ENCODE measurements around the gene KERA.

Gene KERA

DNA sequence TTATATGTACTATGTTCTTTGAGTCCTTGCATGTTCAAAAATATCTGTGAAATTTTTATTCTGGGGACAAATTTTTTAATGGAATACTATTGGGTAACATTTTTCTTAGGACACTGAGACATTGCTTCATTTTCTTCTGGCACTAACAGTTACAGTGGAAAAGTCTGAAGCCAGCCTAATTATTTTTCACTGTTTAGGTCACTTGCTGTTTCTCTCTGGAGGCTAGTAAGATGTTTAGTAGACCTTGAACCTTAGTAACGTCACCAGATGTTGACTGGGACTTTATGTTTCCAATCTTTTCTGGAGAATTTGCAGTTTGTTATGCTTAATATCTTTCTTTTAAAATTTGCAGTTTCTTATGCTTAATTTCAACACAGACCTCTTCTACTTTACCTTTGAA, 40.8 kb downstream of the KERA start:
- DNase-seq (ENCODE audit: low read depth, low spot score), result no peak

DNA sequence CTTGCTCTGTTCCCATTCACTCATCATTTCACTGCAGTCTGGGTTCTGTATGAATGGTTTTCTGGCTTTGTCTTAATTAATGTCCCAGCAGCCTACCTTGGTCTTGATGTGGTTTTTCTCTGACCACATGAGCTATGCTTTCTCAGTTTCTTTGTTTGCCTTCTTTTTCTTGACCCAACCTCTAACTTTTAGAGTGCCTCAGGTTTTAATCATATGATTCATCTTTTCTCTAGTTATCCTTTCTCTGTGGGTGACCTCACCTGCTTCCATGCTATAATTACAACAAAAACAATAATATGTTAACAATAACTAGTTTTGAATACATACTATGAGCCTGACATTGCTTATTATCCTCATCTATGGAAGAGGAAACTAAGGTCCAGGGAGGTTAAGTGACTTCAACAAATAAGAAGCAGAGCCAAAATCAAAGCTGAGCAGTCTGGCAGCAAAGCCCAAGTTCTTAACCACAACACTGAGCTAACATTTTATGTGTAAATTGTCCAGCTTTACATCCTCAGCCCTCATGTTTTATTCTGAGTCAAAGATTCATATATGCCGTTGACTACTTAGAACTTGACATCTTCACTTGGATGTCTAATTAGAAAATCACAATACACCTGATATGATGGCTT, 48.4 kb downstream of the KERA start:
- no peak for DNase-seq (ENCODE audit: low read depth, low spot score)

DNA sequence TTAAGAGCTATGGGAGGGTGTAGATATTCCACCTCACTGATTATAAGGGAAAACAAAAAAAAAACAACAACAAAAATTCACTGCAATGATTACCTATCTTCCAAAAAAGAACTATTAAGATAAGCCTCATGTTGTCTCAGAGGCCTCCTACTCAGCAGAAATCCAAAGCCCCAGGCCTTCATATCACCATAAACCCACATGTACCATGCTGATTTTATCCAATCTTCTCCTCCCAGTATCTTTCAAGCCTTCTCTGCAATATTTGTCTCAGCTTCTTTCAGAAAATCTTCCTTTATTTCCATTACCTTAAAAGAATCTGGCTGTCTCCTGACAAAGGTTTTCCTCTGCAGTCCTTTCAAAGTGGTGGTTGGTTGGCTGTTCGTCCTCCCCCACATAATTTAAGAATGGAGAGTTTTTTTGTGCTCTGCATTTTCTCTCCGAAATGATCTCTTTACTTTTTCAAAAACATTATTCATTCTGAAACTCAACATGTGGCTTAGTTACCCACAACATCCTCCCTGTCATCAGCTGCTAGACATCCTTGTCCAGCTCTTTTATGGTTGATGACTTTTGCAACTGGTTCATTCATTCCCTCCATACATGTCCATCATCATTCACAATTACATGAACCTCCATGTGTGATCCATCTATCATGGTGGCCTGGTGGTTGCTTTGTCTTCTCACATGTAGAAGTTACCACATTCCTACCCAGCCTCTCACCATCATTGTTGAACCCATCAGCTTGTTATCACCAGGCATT, 50.1 kb downstream of the KERA start:
- DNase-seq (ENCODE audit: low read depth, low spot score), result no peak

DNA sequence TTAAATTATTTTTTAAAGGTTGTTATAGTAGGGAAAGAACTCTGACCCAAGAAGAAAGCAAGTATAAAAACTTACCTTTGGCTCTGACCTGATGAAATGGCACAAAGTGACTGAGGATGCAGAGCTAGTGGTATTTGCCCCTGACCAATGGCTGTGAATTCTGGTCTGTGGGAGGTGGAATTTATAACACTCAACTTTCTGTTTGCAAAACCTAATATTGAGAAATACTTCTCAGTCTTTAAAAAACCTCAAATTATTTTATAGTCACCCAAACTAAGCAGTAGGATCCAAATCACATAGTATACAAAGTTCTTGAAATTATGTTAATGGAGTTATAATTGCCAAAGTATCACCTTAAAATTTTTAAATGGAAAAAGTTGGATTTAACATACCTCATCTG, 53.0 kb downstream of the KERA start, which contains the start of gene EPYC:
Gene EPYC, minus strand, starts transcription at position 101 of the 400 bp plus-strand sequence. CDS start 2,407 bp downstream, outside the sequence.
- no peak for DNase-seq (ENCODE audit: low read depth, low spot score)

DNA sequence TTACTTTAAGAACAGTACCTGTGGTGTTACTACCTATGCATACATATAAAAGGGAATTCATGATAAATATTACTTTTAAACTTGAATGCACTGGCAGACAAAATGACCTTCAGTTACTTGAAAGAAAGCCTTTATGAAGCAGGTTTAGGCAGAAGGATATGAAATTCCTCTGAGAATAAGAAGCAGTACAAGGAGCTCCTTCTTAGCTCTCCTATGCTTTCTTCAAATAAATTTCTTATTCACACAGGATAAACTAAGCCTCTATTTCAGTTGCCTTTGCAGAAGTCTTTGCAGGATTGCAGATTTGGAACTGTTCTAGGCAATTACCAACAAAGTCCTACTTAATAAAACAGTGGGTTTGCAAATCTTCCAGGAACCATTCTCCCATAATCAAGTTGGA, 54.1 kb downstream of the KERA start:
- no peak for DNase-seq (ENCODE audit: low read depth, low spot score)

DNA sequence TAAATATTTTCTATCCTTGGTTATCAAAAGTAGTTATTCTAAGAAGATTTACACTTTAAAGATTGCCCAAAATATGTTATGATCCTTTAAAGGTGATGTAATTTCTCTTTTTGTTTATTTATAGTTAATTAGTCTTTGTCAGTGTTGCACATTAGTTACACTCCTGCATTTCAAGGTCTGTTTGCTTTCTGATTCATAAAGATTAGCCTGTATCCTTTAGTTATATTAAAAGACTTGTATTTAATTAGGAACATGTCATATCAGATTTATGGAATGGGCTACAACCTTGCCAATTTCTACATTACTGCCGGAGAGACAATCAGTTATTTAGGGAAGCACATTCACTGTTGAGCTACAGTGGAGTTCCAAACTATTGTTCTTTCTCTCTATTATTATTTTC, 56.5 kb downstream of the KERA start:
- no peak for DNase-seq (ENCODE audit: low read depth, low spot score)

Data from iPS DF 19.7 (cell line).